MM.1S (cell line): ENCODE results near the gene UST.

Experiments
- DNase-seq: peaks from one replicate; pipeline ENCODE4 v3.0.0-alpha.2; 2015
- H2AFZ ChIP-seq: fragments of 300-600 bp; sonication (generic); 2 replicates; pipeline ENCODE4 v1.6.0; 2016; ENCODE audit warnings: antibody characterized with exemption, low read length
- H3F3A ChIP-seq: fragments of 300-600 bp; sonication (generic); 2 replicates; pipeline ENCODE4 v1.6.1; 2016; ENCODE audit warnings: mild to moderate bottlenecking, antibody characterized with exemption, low read length, moderate library complexity, mixed read lengths; ENCODE audit not compliant: insufficient read depth
- H3K27ac ChIP-seq: fragments of 300-600 bp; sonication (generic); 2 replicates; pipeline ENCODE4 v1.5.1; 2016; ENCODE audit warnings: mild to moderate bottlenecking, low read length
- H3K27me3 ChIP-seq: fragments of 300-600 bp; sonication (generic); replicated peaks from 2 replicates; pipeline ENCODE4 v1.6.0; 2016; ENCODE audit warnings: low read length; ENCODE audit not compliant: insufficient read depth
- H3K36me3 ChIP-seq: fragments of 300-600 bp; sonication (generic); replicated peaks from 2 replicates; pipeline ENCODE4 v1.6.1; 2016; ENCODE audit warnings: mild to moderate bottlenecking, low read length, mixed read lengths; ENCODE audit not compliant: insufficient read depth
- H3K4me1 ChIP-seq: fragments of 300-600 bp; sonication (generic); 2 replicates; pipeline ENCODE4 v1.6.1; 2016; ENCODE audit warnings: low read length, mixed read lengths
- H3K4me2 ChIP-seq: fragments of 300-600 bp; sonication (generic); 2 replicates; pipeline ENCODE4 v1.6.0; 2016; ENCODE audit warnings: low read depth, low read length
- H3K4me3 ChIP-seq: fragments of 300-600 bp; sonication (generic); 2 replicates; pipeline ENCODE4 v1.5.1; 2016; ENCODE audit warnings: low read length, mixed read lengths
- H3K79me2 ChIP-seq: fragments of 300-600 bp; sonication (generic); 2 replicates; pipeline ENCODE4 v1.6.1; 2016; ENCODE audit warnings: mixed run types, low read length, mixed read lengths
- H3K9ac ChIP-seq: fragments of 300-600 bp; sonication (generic); 2 replicates; pipeline ENCODE4 v1.6.1; 2016; ENCODE audit warnings: low read length, mixed read lengths
- H3K9me2 ChIP-seq: fragments of 300-600 bp; sonication (generic); replicated peaks from 2 replicates; pipeline ENCODE4 v1.6.1; 2016; ENCODE audit warnings: mild to moderate bottlenecking, low read length, mixed read lengths; ENCODE audit not compliant: insufficient read depth
- H3K9me3 ChIP-seq: fragments of 300-600 bp; sonication (generic); replicated peaks from 2 replicates; pipeline ENCODE4 v1.6.1; 2016; ENCODE audit warnings: mild to moderate bottlenecking, low read length, mixed read lengths; ENCODE audit not compliant: insufficient read depth
- H4K20me1 ChIP-seq: fragments of 300-600 bp; sonication (generic); 2 replicates; pipeline ENCODE4 v1.6.1; 2016; ENCODE audit warnings: mild to moderate bottlenecking, low read length, moderate library complexity, mixed read lengths; ENCODE audit not compliant: insufficient read depth
- EZH2 ChIP-seq: fragments of 300-600 bp; sonication (generic); optimal IDR thresholded peaks from 2 replicates; pipeline ENCODE3; 2017; ENCODE audit warnings: low read depth, mild to moderate bottlenecking, antibody characterized with exemption, low read length, mixed read lengths
- EZH2phosphoT487 ChIP-seq: fragments of 300-600 bp; sonication (generic); IDR thresholded peaks from 2 replicates; pipeline ENCODE4 v1.6.1; 2018; ENCODE audit warnings: antibody characterized with exemption, low read length
- TF ChIP-seq, protein P1 (sequence below): fragments of 300-600 bp; sonication (generic); IDR thresholded peaks from 2 replicates; pipeline ENCODE4 v1.5.1; 2016; ENCODE audit warnings: antibody characterized with exemption, low read length, mixed read lengths

Gene UST

DNA sequence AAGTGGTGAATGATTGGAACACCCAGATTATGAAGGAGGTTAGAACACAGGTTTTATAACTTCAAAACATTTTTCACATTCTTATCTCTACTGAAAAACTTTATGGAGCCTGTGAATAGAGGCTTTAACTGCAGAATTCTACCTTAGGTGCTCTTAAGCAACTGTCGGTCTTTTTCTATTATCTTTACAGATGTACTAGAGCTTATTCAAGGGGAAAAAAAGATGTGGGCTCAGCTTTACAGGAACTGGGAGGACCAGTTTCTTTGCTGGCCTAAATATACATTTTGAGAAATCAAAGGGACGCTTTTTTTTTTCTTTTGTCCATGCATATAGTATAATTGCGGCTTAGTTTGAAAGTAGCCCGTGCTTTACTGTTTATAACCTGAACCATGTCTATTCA lies 58.9 kb downstream of the UST start:
- TF ChIP-seq, protein P1, sequence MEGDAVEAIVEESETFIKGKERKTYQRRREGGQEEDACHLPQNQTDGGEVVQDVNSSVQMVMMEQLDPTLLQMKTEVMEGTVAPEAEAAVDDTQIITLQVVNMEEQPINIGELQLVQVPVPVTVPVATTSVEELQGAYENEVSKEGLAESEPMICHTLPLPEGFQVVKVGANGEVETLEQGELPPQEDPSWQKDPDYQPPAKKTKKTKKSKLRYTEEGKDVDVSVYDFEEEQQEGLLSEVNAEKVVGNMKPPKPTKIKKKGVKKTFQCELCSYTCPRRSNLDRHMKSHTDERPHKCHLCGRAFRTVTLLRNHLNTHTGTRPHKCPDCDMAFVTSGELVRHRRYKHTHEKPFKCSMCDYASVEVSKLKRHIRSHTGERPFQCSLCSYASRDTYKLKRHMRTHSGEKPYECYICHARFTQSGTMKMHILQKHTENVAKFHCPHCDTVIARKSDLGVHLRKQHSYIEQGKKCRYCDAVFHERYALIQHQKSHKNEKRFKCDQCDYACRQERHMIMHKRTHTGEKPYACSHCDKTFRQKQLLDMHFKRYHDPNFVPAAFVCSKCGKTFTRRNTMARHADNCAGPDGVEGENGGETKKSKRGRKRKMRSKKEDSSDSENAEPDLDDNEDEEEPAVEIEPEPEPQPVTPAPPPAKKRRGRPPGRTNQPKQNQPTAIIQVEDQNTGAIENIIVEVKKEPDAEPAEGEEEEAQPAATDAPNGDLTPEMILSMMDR = no peak
- TF ChIP-seq EZH2 (no peak), EZH2phosphoT487 (no peak)
- Histone ChIP-seq H4K20me1 (no peaks in the 10 kb centered on the region), H3K27me3 (no peaks in the 10 kb centered on the region), H3K79me2 (no peaks in the 10 kb centered on the region), H3K9ac (no peak overlapping the region), H3K27ac (no peak overlapping the region), H3F3A (no peaks in the 10 kb centered on the region), H3K9me2 (no peaks in the 10 kb centered on the region), H3K36me3 (no peaks in the 10 kb centered on the region), H3K4me3 (no peak overlapping the region), H2AFZ (no peak overlapping the region), H3K4me1 (no peaks in the 10 kb centered on the region), H3K4me2 (no peak overlapping the region), H3K9me3 (no peaks in the 10 kb centered on the region)
- no peak for DNase-seq

DNA sequence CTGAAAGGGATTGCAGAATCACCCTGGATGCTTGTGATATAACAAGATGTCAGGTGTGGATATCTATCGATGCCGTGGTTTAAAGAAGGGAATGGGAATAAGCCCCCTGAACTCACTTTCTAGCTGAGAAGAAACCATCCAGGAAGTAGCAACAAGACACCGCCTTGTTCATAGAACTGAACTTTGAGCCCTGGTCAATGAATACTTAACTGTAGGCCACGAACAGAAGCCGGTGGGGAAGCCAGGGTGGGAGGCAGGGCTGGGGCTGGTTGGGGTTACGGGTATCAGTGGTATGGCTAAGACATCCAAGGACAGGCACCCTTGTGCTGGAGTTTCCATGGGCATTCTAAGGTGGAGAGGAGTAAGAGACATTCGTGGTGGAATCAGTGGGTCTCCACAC lies 61.0 kb downstream of the UST start:
- H2AFZ ChIP-seq = no peak overlapping the region
- no peak overlapping the region for H3K4me2 ChIP-seq
- no peak overlapping the region for H3K4me3 ChIP-seq
- H3K27ac ChIP-seq = no peak overlapping the region
- H4K20me1 ChIP-seq = no peaks in the 10 kb centered on the region
- TF ChIP-seq EZH2 (no peak), EZH2phosphoT487 (no peak)
- TF ChIP-seq, protein P1 = no peak
- H3K79me2 ChIP-seq = no peaks in the 10 kb centered on the region
- H3K36me3 ChIP-seq = no peaks in the 10 kb centered on the region
- H3K4me1 ChIP-seq = no peaks in the 10 kb centered on the region
- no peak overlapping the region for H3K9ac ChIP-seq
- H3K27me3 ChIP-seq = no peaks in the 10 kb centered on the region
- H3K9me2 ChIP-seq = no peaks in the 10 kb centered on the region
- DNase-seq = no peak
- no peaks in the 10 kb centered on the region for H3F3A ChIP-seq
- H3K9me3 ChIP-seq = no peaks in the 10 kb centered on the region

DNA sequence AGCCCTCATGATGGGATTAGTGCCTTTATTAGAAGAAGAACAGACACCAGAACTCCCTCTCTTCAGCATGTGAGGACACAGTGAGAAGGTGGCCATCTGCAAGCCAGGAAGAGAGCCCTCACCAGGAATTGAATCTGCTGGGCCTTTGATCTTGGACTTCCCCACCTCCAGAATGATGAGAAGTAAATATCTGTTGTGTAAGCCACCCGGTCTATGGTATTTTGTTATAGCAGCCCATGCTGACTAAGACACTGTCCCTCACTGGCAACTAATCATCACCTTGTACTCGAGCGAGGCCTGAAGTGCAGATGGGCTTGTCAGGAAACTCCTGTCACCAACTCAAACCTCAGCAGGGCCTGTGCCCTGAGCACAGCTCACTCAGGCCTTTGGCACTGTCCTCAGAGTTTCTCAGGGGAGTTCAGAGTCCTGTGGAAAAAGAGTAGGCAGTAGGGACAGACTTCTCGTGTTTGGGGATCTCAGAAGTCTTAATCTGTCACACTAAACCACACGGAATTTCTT lies 62.0 kb downstream of the UST start:
- Histone ChIP-seq H3K27ac (no peak overlapping the region), H3K9ac (no peak overlapping the region), H3K4me1 (no peaks in the 10 kb centered on the region), H3K27me3 (no peaks in the 10 kb centered on the region), H4K20me1 (no peaks in the 10 kb centered on the region), H3K36me3 (no peaks in the 10 kb centered on the region), H3K4me3 (no peak overlapping the region), H3F3A (no peaks in the 10 kb centered on the region), H3K4me2 (no peak overlapping the region), H2AFZ (no peak overlapping the region), H3K9me3 (no peaks in the 10 kb centered on the region), H3K9me2 (no peaks in the 10 kb centered on the region), H3K79me2 (no peaks in the 10 kb centered on the region)
- DNase-seq = no peak
- TF ChIP-seq, protein P1 = no peak
- TF ChIP-seq EZH2 (no peak), EZH2phosphoT487 (no peak)
